SK-N-MC (cell line): ENCODE data around the gene DLGAP1.

Experiments used
- DNase-seq: peaks from one replicate; pipeline ENCODE4 v3.0.0-alpha.2; 2011; ENCODE audit warnings: low read depth, low spot score
- H3K27ac ChIP-seq: fragments of 200-600 bp; sonication (generic); 2 replicates; pipeline ENCODE4 v1.5.1; 2016; ENCODE audit warnings: mixed run types
- H3K36me3 ChIP-seq: fragments of 200-600 bp; sonication (generic); 2 replicates; pipeline ENCODE4 v1.6.1; 2017; ENCODE audit warnings: antibody characterized with exemption, low read length, mixed read lengths; ENCODE audit not compliant: insufficient read depth
- H3K4me3 ChIP-seq: fragments of 200-600 bp; sonication (generic); 2 replicates; pipeline ENCODE4 v1.5.1; 2016
- H3K9ac ChIP-seq: fragments of 200-600 bp; sonication (generic); 2 replicates; pipeline ENCODE4 v1.8.0; 2017; ENCODE audit warnings: mixed run types, mixed read lengths; ENCODE audit not compliant: insufficient read length
- H3K9me3 ChIP-seq: fragments of 200-600 bp; sonication (generic); 2 replicates; pipeline ENCODE4 v1.6.1; 2017; ENCODE audit warnings: low read depth, mild to moderate bottlenecking, antibody characterized with exemption, low read length, moderate library complexity, mixed read lengths
- EZH2 ChIP-seq: fragments of 200-600 bp; sonication (generic); IDR thresholded peaks from one replicate; pipeline ENCODE4 v1.6.1; 2017; ENCODE audit warnings: antibody characterized with exemption
- FOXP2 ChIP-seq: optimal IDR thresholded peaks from 2 replicates; pipeline ENCODE3; 2011; ENCODE audit warnings: mild to moderate bottlenecking, moderate library complexity; ENCODE audit not compliant: insufficient read depth; ENCODE audit errors: extremely low read length, control extremely low read depth
- POLR2AphosphoS5 ChIP-seq: IDR thresholded peaks from 2 replicates; pipeline ENCODE4 v1.6.1; 2012; ENCODE audit warnings: mild to moderate bottlenecking, low read depth, low read length, borderline replicate concordance

DLGAP1 gene

DNA sequence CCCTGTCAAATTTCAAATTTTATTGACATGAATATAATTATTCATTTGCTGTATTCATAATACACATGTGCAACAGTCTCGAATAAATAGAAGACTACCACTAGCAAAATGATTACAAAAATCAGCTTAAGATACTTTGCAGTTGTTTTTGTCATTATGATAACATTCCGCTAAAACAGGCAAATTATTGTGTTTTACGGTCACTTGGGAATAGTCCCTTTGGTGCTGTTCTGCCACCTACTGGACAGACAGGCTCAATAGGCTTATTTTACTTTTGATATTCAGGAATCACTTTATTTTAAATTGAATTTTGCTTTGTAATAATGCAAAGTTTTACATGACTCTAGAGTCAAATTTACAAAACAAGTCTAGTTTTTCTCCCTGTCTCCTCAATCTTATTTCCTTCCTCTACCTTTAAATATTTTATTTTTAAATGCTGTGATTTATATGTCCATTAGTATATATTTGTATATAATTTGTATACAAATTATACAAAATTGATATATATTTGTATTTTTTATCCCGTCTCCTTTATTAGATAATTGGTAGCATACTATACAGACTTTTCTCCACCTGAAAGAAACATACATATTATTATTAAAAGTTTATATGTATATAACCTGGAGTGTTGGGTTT, 456.3 kb downstream of the DLGAP1 start:
- DNase-seq = no peak
- Histone ChIP-seq H3K4me3 (no peak overlapping the region), H3K27ac (no peak overlapping the region), H3K9me3 (no peaks in the 10 kb centered on the region), H3K36me3 (no peaks in the 10 kb centered on the region), H3K9ac (no peak overlapping the region)
- TF ChIP-seq FOXP2 = no peak
- no peak for TF ChIP-seq POLR2AphosphoS5
- TF ChIP-seq EZH2 = no peak

DNA sequence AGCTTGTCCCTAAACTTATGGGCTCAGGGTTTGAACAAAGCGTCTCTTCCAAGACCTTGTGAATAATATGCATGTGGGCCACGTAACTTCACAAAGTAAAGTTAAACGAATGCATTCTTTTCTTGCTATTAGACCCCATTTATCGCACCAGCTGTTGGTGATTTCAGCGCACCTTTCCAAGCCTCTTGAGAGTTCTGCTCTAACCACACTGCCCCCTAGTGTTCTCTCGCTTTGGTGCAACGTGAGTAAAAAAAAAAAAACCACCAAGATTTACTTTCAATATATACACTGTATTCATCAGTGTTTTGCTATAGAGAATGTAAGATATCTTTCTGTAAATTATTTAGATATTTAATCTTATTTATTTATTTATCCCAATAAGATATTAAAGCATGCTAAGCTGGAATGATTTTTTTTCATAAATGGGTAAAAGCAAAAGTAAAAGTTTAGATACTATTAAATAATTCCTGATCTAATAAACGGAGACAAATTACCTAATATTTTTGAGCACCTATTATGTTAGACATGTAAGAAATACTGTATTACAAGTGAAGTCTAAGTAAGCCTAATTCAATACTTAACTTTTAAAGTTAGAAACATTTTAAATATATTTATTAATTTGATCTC, 459.5 kb downstream of the DLGAP1 start:
- Histone ChIP-seq H3K9me3 (no peaks in the 10 kb centered on the region), H3K36me3 (no peaks in the 10 kb centered on the region), H3K27ac (peak overlapping the region; percentile 80), H3K9ac (peak overlapping the region; percentile 57), H3K4me3 (peak overlapping the region; percentile 52)
- DNase-seq = peak; percentile 85
- TF ChIP-seq FOXP2 (no peak), EZH2 (no peak), POLR2AphosphoS5 (no peak)

DNA sequence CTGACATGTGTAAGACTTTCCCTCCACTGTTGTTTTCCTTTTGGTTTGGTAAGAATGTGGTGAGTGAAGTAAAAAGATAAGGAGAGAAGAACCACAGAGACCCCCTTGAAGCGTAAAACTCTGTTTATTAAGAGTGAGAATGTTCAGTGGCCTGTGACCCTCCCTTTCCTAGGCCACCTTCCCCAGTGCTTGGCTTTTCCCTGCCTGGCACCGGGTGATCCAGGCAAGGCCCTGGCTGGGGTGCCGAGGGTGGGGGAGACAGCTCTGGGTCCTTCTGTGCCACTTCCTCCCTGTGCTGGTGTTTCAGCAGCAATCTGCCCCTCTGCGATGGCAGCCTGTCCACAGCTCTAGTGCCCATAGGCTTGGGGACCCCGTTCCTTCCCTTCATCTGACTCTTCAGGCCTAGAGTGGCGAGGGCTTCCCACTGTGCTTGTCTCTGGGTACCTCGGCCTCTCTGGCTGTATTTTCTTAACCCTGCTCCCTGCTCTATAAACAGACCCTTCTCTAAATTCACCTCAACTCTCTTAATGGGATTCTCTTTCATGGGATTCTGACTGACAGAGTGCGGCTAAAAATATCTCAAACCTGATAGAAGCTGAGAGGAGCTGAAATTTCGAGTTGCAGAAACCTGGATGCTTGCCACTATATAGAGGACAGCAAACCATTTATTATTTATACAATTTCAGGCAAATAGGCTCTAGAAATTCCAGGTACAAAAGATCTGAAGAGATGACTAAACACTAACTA, 461.0 kb downstream of the DLGAP1 start:
- no peaks in the 10 kb centered on the region for H3K36me3 ChIP-seq
- DNase-seq = no peak
- TF ChIP-seq EZH2 (no peak), FOXP2 (no peak), POLR2AphosphoS5 (no peak)
- no peak overlapping the region; the same call in 1 of the 2 replicates for H3K4me3 ChIP-seq
- H3K9me3 ChIP-seq = no peaks in the 10 kb centered on the region
- peak overlapping the region; percentile 38 for H3K9ac ChIP-seq
- peak overlapping the region; percentile 80 for H3K27ac ChIP-seq

DNA sequence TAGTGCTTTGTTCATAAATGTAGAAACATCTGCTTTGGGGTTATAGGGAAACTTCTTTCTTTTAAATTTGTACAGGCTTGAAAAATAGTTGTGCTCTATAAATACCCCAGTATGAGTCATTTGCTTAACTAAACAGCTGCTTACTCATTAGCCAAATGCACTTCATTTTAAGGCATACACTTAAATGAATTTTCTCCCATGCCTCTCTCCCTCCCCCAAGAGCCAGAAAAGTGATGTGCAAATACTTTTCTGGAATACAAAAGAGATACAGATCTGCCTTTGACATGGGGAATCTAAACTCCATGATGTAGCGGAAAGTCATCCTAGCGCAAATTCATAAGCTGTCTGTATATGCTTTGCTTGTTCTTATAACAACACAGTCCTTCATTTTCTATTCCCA, 469.4 kb downstream of the DLGAP1 start:
- Histone ChIP-seq H3K4me3 (no peak overlapping the region), H3K9ac (no peak overlapping the region), H3K36me3 (no peaks in the 10 kb centered on the region), H3K27ac (no peak overlapping the region), H3K9me3 (no peaks in the 10 kb centered on the region)
- no peak for TF ChIP-seq EZH2
- no peak for TF ChIP-seq FOXP2
- no peak for TF ChIP-seq POLR2AphosphoS5
- DNase-seq = no peak

DNA sequence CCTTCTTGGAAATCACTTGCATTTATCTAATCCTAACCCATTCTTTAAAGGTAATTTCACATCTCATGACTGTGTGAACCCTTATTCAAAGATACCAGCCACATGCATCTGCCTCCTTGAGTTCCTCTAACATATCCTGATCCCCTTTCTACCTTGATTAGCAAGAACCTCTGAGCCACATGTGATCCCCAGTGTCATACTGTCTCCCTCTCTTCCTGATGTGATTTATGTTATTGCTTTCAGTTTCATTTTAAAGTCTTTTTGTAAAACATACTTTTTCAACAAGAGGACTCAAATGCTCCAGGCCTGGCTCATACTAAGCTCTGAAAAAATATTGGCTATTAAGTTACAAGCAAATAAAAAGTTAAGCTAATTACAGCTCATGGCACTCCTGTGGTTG, 470.1 kb downstream of the DLGAP1 start:
- no peak overlapping the region for H3K27ac ChIP-seq
- H3K9me3 ChIP-seq = no peaks in the 10 kb centered on the region
- no peaks in the 10 kb centered on the region for H3K36me3 ChIP-seq
- no peak for TF ChIP-seq POLR2AphosphoS5
- no peak for TF ChIP-seq FOXP2
- no peak for TF ChIP-seq EZH2
- no peak overlapping the region for H3K4me3 ChIP-seq
- no peak overlapping the region for H3K9ac ChIP-seq
- DNase-seq = no peak

DNA sequence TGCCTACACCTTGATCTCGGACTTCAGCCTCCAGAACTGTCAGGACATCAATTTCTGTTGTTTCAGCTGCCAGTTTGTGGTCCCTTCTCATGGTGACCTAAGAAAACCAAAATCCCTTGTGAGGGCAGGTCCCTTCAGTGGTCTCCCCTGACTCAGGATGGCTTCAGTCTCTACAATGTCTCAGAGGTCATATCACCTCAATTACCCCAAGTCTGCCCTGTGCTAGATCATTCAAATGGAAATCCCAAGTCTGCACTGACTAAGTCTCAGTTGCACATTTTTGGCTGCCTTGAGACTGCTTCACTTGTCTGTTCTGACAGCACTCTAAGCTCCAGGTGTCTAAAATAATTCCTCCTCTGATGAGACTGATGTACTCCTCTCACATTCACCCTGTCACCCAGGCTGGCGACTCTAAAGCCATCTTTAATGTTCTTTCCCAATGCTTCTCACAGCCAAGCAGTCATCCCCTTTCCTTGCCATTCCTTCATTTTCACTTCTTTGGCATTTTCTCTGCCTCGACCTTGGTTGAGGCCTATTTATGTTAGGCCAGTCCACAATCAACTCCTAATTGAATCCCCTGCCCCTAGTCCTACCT, 470.8 kb downstream of the DLGAP1 start:
- H3K4me3 ChIP-seq = no peak overlapping the region
- no peak overlapping the region for H3K27ac ChIP-seq
- DNase-seq = no peak
- TF ChIP-seq POLR2AphosphoS5 = no peak
- no peak for TF ChIP-seq FOXP2
- TF ChIP-seq EZH2 = no peak
- H3K9ac ChIP-seq = no peak overlapping the region
- no peaks in the 10 kb centered on the region for H3K9me3 ChIP-seq
- no peaks in the 10 kb centered on the region for H3K36me3 ChIP-seq

DNA sequence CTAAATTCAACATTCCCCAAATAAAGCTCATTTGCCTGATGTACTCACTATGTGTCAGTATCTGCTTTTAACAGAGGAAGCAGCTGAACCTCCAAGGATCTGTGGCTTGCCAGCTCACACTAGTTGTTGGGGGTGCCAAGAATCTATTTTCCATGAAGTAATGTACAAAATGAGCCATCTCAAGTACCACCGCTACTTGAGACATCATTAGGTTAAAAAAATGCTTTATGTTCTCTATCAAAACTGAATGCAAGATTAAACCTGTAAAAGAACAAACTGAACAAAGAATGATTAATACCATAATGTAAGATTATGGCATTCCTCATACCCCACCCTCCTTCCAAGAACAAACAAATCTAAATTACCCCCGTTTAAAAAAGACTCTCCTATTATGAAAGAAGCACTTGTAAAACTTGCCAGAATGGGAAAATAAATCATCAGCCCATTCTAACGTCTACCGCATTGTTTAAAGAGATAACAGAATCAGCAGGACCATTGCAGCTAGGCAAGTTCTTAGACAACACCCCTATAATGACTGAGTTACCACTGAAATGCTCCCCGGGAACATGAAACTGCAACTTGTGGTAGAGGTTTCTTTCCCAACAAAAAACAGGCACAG, 471.6 kb downstream of the DLGAP1 start:
- Histone ChIP-seq H3K9me3 (no peaks in the 10 kb centered on the region), H3K4me3 (no peak overlapping the region), H3K36me3 (no peaks in the 10 kb centered on the region), H3K9ac (no peak overlapping the region), H3K27ac (no peak overlapping the region)
- TF ChIP-seq FOXP2 (no peak), EZH2 (no peak), POLR2AphosphoS5 (no peak)
- no peak for DNase-seq

DNA sequence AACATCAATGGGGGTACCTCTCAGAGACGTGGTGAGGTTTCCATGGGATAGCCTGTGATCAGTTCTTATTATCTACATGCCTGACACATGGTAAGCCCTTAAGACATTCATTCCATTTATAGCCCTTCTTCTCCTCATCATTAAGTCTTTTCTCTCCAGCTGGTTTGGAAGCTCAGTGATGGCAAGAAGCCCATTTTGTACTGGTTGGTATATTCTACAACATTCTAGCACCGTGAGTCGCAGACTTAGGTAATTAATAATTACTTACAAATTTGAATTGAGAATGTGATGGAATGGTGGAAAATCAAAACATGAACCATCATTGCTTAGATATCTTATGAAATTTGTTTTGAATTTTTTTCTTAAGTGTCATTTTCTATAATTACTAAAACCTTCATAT, 472.6 kb downstream of the DLGAP1 start:
- Histone ChIP-seq H3K9ac (no peak overlapping the region), H3K27ac (no peak overlapping the region), H3K9me3 (no peaks in the 10 kb centered on the region), H3K4me3 (no peak overlapping the region), H3K36me3 (no peaks in the 10 kb centered on the region)
- DNase-seq = no peak
- TF ChIP-seq FOXP2 (no peak), EZH2 (no peak), POLR2AphosphoS5 (no peak)
